Endometrial microvascular endothelial cells (primary cell): Measurements from ENCODE around the gene GNB3. TPM values are rescaled to one million over a fixed set of nuclear protein-coding genes. Genes with fewer than 3 reads are reported as not detected.

Experiments used
- in situ Hi-C: cut with HindIII; loops from 2 replicates; pipeline ENCODE4 v1.10.0; 2017; ENCODE audit warnings: low sequenced_read_pairs, low pct_unique_long_range_greater_than_20kb; ENCODE audit errors: inconsistent ontology term
- total RNA-seq: library from RNA; depleted of rRNA; stranded (reverse); fragments of >200 nt; gene quantifications from one replicate; pipeline ENCODE4 v1.2.3, GENCODE V29; 2015; ENCODE audit errors: inconsistent ontology term

Gene GNB3
- 0.74 TPM for total RNA-seq

- in situ Hi-C loops = no loop called here
These were observed at the start of gene GNB3 for GRCh38 chr12:6840761-6841515. Gene GNB3, plus strand, starts transcription at chr12:6840925. Its CDS starts 363 bp downstream, at chr12:6841288.

- in situ Hi-C loops = loop anchor here (10.0 kb wide), 1 partner anchor 67 kb away; the partner anchor contains the start of gene COPS7A
These were observed 48.7 kb upstream of the GNB3 start for GRCh38 chr12:6791931-6792520.

GRCh38 chr12:6792522-6793201 lies 48.1 kb upstream of the GNB3 start:
- in situ Hi-C loops = loop anchor here (10.0 kb wide), 1 partner anchor 68 kb away; the partner anchor contains the start of gene COPS7A

- in situ Hi-C loops = loop anchor here (10.0 kb wide), 1 partner anchor 70 kb away; the partner anchor contains the start of gene COPS7A
These were observed 45.6 kb upstream of the GNB3 start for GRCh38 chr12:6795088-6795487.

- in situ Hi-C loops = loop anchor here (10.0 kb wide), 1 partner anchor 72 kb away; the partner anchor contains the start of gene COPS7A
These were observed 44.1 kb upstream of the GNB3 start for GRCh38 chr12:6796576-6796975.

GRCh38 chr12:6799147-6799546 lies 41.6 kb upstream of the GNB3 start:
- in situ Hi-C loops = loop anchor here (10.0 kb wide), 1 partner anchor 74 kb away; the partner anchor contains the start of gene COPS7A

- in situ Hi-C loops = no loop called here
These were observed 33.6 kb upstream of the GNB3 start for GRCh38 chr12:6807170-6807569.

- in situ Hi-C loops = no loop called here
These were observed 31.7 kb upstream of the GNB3 start for GRCh38 chr12:6809056-6809455.

- in situ Hi-C loops = no loop called here
These were observed 30.0 kb upstream of the GNB3 start for GRCh38 chr12:6810758-6811157.

- in situ Hi-C loops = no loop called here
These were observed 27.4 kb upstream of the GNB3 start for GRCh38 chr12:6813363-6813762.

- in situ Hi-C loops = no loop called here
These were observed 24.1 kb upstream of the GNB3 start for GRCh38 chr12:6816598-6816997.

GRCh38 chr12:6817098-6817497 lies 23.6 kb upstream of the GNB3 start:
- in situ Hi-C loops = no loop called here

- in situ Hi-C loops = no loop called here
These were observed 23.0 kb upstream of the GNB3 start for GRCh38 chr12:6817662-6818157.

- in situ Hi-C loops = no loop called here
These were observed 22.5 kb upstream of the GNB3 start for GRCh38 chr12:6818222-6818621.

GRCh38 chr12:6818645-6819044 lies 22.1 kb upstream of the GNB3 start:
- in situ Hi-C loops = no loop called here

- in situ Hi-C loops = no loop called here
These were observed 21.4 kb upstream of the GNB3 start for GRCh38 chr12:6819106-6820030.

- in situ Hi-C loops = no loop called here
These were observed 20.6 kb upstream of the GNB3 start for GRCh38 chr12:6820166-6820565.

GRCh38 chr12:6821591-6822425 lies 18.9 kb upstream of the GNB3 start, which contains the start of gene GPR162:
Gene GPR162, plus strand, starts transcription at chr12:6821821. Its CDS starts 2,078 bp downstream, at chr12:6823899.
- in situ Hi-C loops = no loop called here
